Muscle of leg (tissue), 11 donors: ENCODE measurements around the gene CTBP2. TPM values are rescaled to one million over a fixed set of nuclear protein-coding genes. Genes with fewer than 3 reads are reported as not detected.

Source experiments
- DNase-seq: peaks from one replicate; pipeline ENCODE4 v3.0.0; 2013
- H3K27ac ChIP-seq: one replicate; pipeline ENCODE4 v1.5.1; 2013; ENCODE audit warnings: mild to moderate bottlenecking, low read length, control low read depth
- H3K27me3 ChIP-seq: one replicate; pipeline ENCODE4 v1.6.1; 2013; ENCODE audit warnings: low read length; ENCODE audit not compliant: control insufficient read depth, insufficient read depth
- H3K36me3 ChIP-seq: one replicate; pipeline ENCODE4 v1.6.1; 2013; ENCODE audit warnings: low read length; ENCODE audit not compliant: control insufficient read depth, insufficient read depth
- H3K4me1 ChIP-seq: one replicate; pipeline ENCODE4 v1.6.1; 2013; ENCODE audit warnings: low read length; ENCODE audit not compliant: control insufficient read depth, insufficient read depth
- H3K4me3 ChIP-seq: one replicate; pipeline ENCODE4 v1.5.1; 2013; ENCODE audit warnings: low read length, control low read depth
- H3K9me3 ChIP-seq: replicated peaks from 2 replicates; pipeline ENCODE4 v1.6.1; 2013; ENCODE audit warnings: low read depth, low read length; ENCODE audit not compliant: control insufficient read depth
- WGBS: methylation state at CpG from one replicate; pipeline ENCODE4 v1.1.5; 2013; ENCODE audit warnings: missing lambda C conversion rate; ENCODE audit not compliant: insufficient coverage; 5-methylcytosine and 5-hydroxymethylcytosine counted together
- polyA plus RNA-seq, 8 donors: library from polyadenylated mRNA; unstranded; fragments of 120-200 nt; gene quantifications; one replicate each; pipeline versions ENCODE4 v1.2.1 to v1.2.3, GENCODE V29; 2013; ENCODE audit warnings: inconsistent platforms in 1 of 8, low replicate concordance in 1 of 8; ENCODE audit not compliant: insufficient read length in 8 of 8, insufficient read depth in 1 of 8
- total RNA-seq: library from RNA; stranded (reverse); fragments of 120-200 nt; gene quantifications from one replicate; pipeline ENCODE4 v1.2.4, GENCODE V29; 2013

CTBP2 gene
- total and polyA plus RNA-seq, 9 donors: 32.4 to 50.2 (median 41.0) TPM

DNA sequence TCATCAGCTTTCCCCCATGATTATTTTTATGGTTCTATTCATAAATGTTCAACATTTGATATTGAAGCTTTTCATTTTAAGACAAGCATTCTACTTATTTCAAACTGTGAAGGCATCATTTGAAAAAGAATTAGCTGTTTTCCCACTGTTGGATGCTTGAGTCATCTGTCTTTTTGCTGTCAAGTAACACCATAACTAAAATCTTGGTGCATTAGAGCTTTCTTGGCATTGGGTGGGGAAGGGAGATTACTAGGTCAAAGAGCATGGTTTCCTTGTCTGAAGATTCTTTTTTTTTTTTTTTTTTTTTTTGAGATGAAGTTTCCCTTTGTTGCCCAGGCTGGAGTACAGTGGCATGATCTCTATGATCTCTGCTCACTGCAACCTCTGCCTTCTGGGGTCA lies 68.5 kb downstream of the CTBP2 start:
- H3K4me1 ChIP-seq: peaks cover 44% of the 10 kb centered on the region
- H3K27me3 ChIP-seq: no peaks in the 10 kb centered on the region
- no peak overlapping the region for H3K27ac ChIP-seq
- no peak overlapping the region for H3K4me3 ChIP-seq
- H3K36me3 ChIP-seq: peaks cover 29% of the 10 kb centered on the region
- no peaks in the 10 kb centered on the region for H3K9me3 ChIP-seq
- no peak for DNase-seq

DNA sequence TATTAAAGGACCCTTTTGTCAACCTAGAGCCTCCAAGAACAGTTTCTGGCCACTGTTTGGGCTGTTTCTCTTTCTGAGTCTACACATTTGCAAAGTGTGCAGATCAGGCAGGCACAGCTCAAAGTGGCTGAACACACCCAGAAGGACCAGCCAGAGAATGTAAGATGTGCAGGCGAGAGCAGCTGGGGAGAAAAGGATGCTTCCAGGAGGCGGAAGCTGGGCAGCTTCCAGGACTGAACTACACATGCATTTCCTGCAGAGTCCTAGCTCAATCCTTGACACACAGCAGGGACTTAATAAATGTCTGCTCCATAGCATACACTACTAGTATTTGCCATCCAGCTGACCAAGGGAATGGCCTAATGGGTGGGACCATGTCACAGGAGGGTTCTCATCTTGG lies 70.9 kb downstream of the CTBP2 start:
- H3K4me1 ChIP-seq: peaks cover 54% of the 10 kb centered on the region
- H3K4me3 ChIP-seq: no peak overlapping the region
- peaks cover 21% of the 10 kb centered on the region for H3K36me3 ChIP-seq
- H3K9me3 ChIP-seq: no peaks in the 10 kb centered on the region
- no CpG with 5 or more reads among the region's 2 CpGs for WGBS
- H3K27me3 ChIP-seq: no peaks in the 10 kb centered on the region
- peak; percentile 72 for DNase-seq
- H3K27ac ChIP-seq: no peak overlapping the region

- Histone ChIP-seq H3K4me3 (no peak overlapping the region), H3K36me3 (peaks cover 25% of the 10 kb centered on the region), H3K27me3 (no peaks in the 10 kb centered on the region), H3K9me3 (no peaks in the 10 kb centered on the region), H3K4me1 (peaks cover 55% of the 10 kb centered on the region), H3K27ac (no peak overlapping the region)
- WGBS: 84% methylated on average over 10 of the region's 10 CpGs
- no peak for DNase-seq
These were observed 72.5 kb downstream of the CTBP2 start for GRCh38 chr10:125087897-125088215.

DNA sequence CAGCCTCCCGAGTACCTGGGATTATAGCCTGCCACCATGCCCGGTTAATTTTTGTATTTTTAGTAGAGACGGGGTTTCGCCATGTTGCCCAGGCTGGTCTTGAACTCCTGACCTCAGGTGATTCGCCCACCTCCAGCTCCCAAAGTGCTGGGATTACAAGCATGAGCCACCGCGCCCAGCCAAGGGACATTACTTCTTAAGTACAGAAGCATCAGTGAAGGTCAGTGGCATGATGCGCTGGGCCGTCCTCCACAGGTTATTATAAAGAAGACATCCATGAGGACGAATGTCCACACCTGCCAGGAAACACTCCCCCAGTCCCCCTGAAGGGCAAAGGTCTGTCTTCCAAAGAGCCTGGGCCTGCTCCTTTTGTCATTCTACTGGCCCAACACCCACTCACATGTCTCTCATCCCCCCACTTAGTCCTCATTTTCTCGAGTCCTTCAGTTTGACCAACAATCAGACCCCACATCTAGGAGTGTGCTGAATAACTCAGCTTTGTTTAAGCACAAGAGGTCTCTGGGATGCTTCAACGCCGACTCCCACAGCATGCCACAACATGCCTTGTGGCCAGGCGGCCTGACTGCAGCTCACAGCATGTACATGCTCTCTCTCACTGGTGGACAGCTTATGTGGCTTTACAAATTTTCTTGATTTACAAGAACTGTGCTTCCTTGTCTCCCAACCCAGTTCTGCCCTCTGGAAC lies 73.0 kb downstream of the CTBP2 start:
- H3K9me3 ChIP-seq: no peaks in the 10 kb centered on the region
- H3K27me3 ChIP-seq: no peaks in the 10 kb centered on the region
- H3K4me1 ChIP-seq: peaks cover 56% of the 10 kb centered on the region
- DNase-seq: no peak
- peaks cover 23% of the 10 kb centered on the region for H3K36me3 ChIP-seq
- peak overlapping the region; percentile 89 for H3K27ac ChIP-seq
- 93% methylated on average over 12 of the region's 14 CpGs for WGBS
- no peak overlapping the region for H3K4me3 ChIP-seq

- no CpG with 5 or more reads among the region's 9 CpGs for WGBS
- Histone ChIP-seq H3K36me3 (peaks cover 23% of the 10 kb centered on the region), H3K4me1 (peaks cover 62% of the 10 kb centered on the region), H3K27me3 (no peaks in the 10 kb centered on the region), H3K27ac (peak overlapping the region; percentile 89), H3K9me3 (no peaks in the 10 kb centered on the region), H3K4me3 (no peak overlapping the region)
- peak; percentile 87 for DNase-seq
These were observed 73.7 kb downstream of the CTBP2 start for GRCh38 chr10:125086691-125087090.

- H3K36me3 ChIP-seq: peaks cover 23% of the 10 kb centered on the region
- DNase-seq: peak; percentile 73
- no peak overlapping the region for H3K4me3 ChIP-seq
- H3K27ac ChIP-seq: peak overlapping the region; percentile 89
- H3K4me1 ChIP-seq: peaks cover 69% of the 10 kb centered on the region
- H3K9me3 ChIP-seq: no peaks in the 10 kb centered on the region
- 28% methylated on average over 10 of the region's 17 CpGs for WGBS
- H3K27me3 ChIP-seq: no peaks in the 10 kb centered on the region
These were observed 74.9 kb downstream of the CTBP2 start for GRCh38 chr10:125085258-125086054.

DNA sequence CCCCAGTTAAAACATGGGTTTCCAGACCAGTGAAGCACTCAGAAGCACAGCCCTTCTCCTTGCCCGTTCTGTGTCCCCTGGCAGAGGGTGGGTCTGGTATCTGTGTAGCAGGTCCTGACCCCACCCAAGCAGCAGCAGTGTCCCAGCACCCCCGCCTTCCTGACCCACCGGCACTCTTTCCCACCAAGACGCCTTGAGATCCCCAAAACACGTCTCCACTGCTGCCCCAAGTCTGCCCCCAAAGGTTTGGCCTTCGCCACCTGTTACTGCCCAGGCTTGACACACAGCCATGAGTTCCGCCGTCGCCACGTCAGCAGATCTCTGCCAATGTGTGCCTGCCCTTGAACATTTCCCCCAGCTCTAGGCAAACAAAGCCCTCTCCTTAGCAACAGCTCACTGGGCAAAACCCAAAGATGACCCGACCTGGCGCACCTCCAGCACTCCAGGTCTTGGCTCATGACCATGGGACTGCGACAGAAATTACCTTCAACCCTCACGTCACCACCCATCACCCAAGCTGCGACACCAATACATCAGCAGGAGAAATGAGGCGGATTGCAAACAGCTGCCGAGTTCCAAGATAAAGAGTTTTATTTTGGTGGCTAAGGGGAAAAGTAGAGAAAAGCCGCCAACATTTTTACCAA lies 75.6 kb downstream of the CTBP2 start:
- peak overlapping the region; percentile 89 for H3K27ac ChIP-seq
- H3K36me3 ChIP-seq: peaks cover 23% of the 10 kb centered on the region
- peak; percentile 70 for DNase-seq
- peaks cover 71% of the 10 kb centered on the region for H3K4me1 ChIP-seq
- H3K4me3 ChIP-seq: no peak overlapping the region
- no peaks in the 10 kb centered on the region for H3K27me3 ChIP-seq
- 78% methylated on average over 10 of the region's 18 CpGs for WGBS
- no peaks in the 10 kb centered on the region for H3K9me3 ChIP-seq

DNA sequence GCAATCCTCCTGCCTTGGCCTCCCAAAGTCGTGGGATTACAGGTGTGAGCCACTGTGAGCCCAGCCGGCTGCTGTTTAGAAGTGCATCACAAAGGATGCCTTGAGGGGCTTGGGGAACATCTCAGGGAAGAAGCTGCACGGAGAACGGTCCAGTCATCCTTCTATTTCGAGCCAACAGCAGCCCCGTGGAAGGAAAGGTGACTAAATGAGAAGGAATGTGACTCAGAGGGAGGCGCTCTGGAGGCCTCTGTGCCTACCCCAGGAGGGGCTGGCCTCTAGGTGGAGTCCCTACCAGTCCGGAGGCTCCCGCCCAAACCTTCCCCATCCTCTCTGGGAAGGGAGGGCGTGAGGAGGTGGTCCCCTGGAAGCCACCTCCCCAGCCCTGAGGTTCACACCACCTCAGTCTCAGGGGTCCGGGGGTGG lies 76.2 kb downstream of the CTBP2 start:
- WGBS: 47% methylated on average over 4 of the region's 11 CpGs
- peak overlapping the region; percentile 89 for H3K27ac ChIP-seq
- H3K27me3 ChIP-seq: no peaks in the 10 kb centered on the region
- H3K9me3 ChIP-seq: no peaks in the 10 kb centered on the region
- peaks cover 23% of the 10 kb centered on the region for H3K36me3 ChIP-seq
- H3K4me3 ChIP-seq: no peak overlapping the region
- peak; percentile 79 for DNase-seq
- H3K4me1 ChIP-seq: peaks cover 66% of the 10 kb centered on the region

- H3K4me3 ChIP-seq: no peak overlapping the region
- no peaks in the 10 kb centered on the region for H3K27me3 ChIP-seq
- H3K27ac ChIP-seq: peak overlapping the region; percentile 89
- H3K36me3 ChIP-seq: peaks cover 21% of the 10 kb centered on the region
- no peak for DNase-seq
- WGBS: 89% methylated on average over 5 of the region's 10 CpGs
- H3K4me1 ChIP-seq: peaks cover 65% of the 10 kb centered on the region
- no peaks in the 10 kb centered on the region for H3K9me3 ChIP-seq
These were observed 76.8 kb downstream of the CTBP2 start for GRCh38 chr10:125083576-125083920.

DNA sequence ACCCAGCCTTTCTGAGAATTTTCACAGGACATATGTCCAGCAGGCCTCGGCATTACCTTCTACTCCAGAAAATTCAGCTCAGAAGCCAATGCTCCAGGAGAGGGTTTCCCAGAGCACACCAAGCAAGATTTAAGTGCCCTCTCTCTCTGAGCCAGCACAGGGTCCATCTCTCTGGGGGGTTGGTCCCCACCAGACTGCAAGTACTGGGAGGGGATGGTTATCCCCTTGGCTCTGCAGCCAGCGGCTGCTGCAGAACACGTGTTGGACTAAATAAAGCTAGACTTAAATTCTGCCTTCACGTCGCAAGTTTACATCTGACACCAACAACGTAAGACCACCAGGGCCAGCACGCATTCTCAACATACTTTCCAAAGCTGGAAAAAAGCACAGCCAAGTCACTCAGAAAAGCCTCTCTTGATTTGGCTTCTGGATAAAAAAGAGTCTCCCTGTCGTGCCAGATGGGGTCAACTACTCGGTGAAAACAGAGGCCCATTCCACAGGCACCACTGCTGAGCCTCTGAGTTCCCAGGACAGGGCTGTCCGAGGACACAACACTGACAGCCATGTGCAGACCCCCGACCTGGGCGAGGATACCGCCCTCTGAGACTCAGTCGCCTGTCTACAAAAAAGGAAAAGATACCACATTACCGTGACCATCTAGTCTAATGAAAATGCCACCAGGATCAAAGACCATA lies 77.3 kb downstream of the CTBP2 start:
- no peaks in the 10 kb centered on the region for H3K27me3 ChIP-seq
- H3K36me3 ChIP-seq: peaks cover 17% of the 10 kb centered on the region
- peak; percentile 72 for DNase-seq
- H3K9me3 ChIP-seq: no peaks in the 10 kb centered on the region
- 54% methylated on average over 11 of the region's 15 CpGs for WGBS
- H3K4me3 ChIP-seq: no peak overlapping the region
- peaks cover 65% of the 10 kb centered on the region for H3K4me1 ChIP-seq
- H3K27ac ChIP-seq: peak overlapping the region; percentile 89
